Measurements from ENCODE around the gene USP32. TPM values are rescaled to one million over a fixed set of nuclear protein-coding genes. Genes with fewer than 3 reads are reported as not detected.
"Not testable (repeated sequence)": the region's sequence is repeated elsewhere in the genome, so short reads cannot be mapped to it uniquely, and the experiment has no call there.

Gene USP32, protein sequence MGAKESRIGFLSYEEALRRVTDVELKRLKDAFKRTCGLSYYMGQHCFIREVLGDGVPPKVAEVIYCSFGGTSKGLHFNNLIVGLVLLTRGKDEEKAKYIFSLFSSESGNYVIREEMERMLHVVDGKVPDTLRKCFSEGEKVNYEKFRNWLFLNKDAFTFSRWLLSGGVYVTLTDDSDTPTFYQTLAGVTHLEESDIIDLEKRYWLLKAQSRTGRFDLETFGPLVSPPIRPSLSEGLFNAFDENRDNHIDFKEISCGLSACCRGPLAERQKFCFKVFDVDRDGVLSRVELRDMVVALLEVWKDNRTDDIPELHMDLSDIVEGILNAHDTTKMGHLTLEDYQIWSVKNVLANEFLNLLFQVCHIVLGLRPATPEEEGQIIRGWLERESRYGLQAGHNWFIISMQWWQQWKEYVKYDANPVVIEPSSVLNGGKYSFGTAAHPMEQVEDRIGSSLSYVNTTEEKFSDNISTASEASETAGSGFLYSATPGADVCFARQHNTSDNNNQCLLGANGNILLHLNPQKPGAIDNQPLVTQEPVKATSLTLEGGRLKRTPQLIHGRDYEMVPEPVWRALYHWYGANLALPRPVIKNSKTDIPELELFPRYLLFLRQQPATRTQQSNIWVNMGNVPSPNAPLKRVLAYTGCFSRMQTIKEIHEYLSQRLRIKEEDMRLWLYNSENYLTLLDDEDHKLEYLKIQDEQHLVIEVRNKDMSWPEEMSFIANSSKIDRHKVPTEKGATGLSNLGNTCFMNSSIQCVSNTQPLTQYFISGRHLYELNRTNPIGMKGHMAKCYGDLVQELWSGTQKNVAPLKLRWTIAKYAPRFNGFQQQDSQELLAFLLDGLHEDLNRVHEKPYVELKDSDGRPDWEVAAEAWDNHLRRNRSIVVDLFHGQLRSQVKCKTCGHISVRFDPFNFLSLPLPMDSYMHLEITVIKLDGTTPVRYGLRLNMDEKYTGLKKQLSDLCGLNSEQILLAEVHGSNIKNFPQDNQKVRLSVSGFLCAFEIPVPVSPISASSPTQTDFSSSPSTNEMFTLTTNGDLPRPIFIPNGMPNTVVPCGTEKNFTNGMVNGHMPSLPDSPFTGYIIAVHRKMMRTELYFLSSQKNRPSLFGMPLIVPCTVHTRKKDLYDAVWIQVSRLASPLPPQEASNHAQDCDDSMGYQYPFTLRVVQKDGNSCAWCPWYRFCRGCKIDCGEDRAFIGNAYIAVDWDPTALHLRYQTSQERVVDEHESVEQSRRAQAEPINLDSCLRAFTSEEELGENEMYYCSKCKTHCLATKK (N-terminal part only)
- total RNA-seq, result 10 to 100 TPM; 20.1 to 22.0 (median 20.9) TPM

DNA sequence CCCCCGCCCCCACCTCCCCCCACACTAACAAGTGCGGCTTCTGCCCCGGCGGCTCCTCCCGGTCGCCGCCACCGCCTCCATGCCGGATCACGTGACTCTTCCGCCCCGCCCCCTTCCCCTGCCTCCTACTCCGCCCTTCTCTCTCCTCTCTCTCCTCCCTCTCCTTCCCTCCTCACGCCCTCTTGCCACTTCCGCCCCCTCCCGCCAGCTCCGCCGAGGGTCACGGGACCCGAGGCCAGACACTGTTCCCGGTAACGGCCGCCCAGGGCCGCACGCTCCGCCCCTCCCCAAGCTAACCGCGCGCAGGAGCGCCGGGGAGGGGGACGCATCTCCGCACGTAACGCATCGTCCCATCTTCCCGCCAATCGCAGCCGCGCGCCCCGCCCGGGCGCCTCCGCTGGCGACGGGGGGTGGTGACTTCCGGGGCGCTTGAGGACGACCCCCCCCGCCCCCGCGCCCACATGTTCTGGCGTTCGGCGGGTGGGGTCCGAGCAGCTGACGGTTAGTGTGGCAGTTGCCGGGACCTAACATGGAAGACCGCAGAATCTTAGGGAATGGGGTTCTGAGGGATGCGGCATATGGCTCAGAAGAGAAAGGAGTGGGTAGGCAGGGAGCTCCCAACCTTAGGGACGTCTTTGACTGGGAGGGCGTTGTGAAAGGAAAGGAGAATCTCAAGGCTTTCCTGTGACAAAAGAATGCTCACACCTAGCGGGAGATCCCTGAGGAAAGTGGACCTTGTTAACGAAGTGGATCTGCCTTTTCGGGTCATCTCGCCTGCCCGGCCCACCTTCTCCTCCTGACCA lies at the start of gene USP32:
Gene USP32, minus strand, starts transcription at position 92 of the 803 bp plus-strand sequence. CDS start 194 bp downstream, outside the sequence.
- H3K9me3 Mint-ChIP-seq, result no peaks in the 10 kb centered on the region
- H3K36me3 Mint-ChIP-seq (ENCODE audit: insufficient read depth), result no peaks in the 10 kb centered on the region
- H3K4me1 Mint-ChIP-seq (ENCODE audit: low read depth), result peaks cover 40% of the 10 kb centered on the region
- H3K27me3 Mint-ChIP-seq (ENCODE audit: low read depth), result no peaks in the 10 kb centered on the region
- peak within 1 kb of the TSS; percentile 97 for H3K4me3 Mint-ChIP-seq
- ATAC-seq (peak; percentile 94 to 95), DNase-seq (peak; percentile 98)

DNA sequence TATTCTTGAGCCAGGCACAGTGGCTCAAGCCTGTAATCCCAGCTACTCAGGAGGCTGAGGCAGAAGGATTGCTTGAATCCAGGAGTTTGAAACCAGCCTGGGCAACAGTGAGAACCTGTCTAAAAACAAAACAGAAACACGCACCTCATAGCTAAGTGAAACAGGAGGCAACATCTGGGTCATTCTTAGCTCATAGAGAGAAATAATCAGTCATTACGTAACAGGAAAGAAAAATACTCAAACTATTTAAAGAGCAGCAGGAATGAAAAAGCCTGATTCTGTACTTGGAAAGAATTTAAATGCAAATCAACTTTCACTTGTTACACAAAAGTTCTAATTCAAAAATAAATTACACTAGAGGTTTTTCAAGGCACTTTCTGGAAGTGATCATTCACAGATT lies 47.6 kb upstream of the USP32 start:
- no peaks in the 10 kb centered on the region for H3K4me1 Mint-ChIP-seq (ENCODE audit: low read depth)
- ATAC-seq (no peak), DNase-seq (no peak)
- H3K27me3 Mint-ChIP-seq (ENCODE audit: low read depth), result peaks cover 8% of the 10 kb centered on the region
- no peaks in the 10 kb centered on the region for H3K9me3 Mint-ChIP-seq
- no peaks in the 10 kb centered on the region for H3K36me3 Mint-ChIP-seq (ENCODE audit: insufficient read depth)
- H3K4me3 Mint-ChIP-seq, result no peak overlapping the region

DNA sequence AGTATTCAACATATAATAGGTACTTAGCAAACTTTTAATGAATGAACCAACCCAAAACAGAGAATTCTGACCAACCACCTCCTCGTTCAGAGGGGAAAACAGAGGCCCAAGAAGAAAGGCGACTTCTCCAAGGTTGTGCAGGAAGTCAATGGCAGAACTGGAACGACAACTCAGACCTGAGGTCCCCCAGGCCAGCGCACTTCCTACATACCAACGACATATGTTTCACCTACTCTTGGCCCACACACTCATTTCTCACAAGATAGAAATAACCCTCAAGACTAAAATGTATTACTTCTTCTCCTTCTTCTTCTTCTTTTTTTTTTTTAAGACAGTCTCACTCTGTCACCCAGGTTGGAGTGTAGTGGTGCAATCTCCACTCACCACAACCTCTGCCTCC lies 44.7 kb upstream of the USP32 start:
- Mint-ChIP-seq H3K36me3 (ENCODE audit: insufficient read depth) (peaks cover under 1% of the 10 kb centered on the region), H3K9me3 (no peaks in the 10 kb centered on the region), H3K4me1 (ENCODE audit: low read depth) (no peaks in the 10 kb centered on the region), H3K4me3 (no peak overlapping the region), H3K27me3 (ENCODE audit: low read depth) (peaks cover 8% of the 10 kb centered on the region)
- DNase-seq (no peak), ATAC-seq (no peak)

DNA sequence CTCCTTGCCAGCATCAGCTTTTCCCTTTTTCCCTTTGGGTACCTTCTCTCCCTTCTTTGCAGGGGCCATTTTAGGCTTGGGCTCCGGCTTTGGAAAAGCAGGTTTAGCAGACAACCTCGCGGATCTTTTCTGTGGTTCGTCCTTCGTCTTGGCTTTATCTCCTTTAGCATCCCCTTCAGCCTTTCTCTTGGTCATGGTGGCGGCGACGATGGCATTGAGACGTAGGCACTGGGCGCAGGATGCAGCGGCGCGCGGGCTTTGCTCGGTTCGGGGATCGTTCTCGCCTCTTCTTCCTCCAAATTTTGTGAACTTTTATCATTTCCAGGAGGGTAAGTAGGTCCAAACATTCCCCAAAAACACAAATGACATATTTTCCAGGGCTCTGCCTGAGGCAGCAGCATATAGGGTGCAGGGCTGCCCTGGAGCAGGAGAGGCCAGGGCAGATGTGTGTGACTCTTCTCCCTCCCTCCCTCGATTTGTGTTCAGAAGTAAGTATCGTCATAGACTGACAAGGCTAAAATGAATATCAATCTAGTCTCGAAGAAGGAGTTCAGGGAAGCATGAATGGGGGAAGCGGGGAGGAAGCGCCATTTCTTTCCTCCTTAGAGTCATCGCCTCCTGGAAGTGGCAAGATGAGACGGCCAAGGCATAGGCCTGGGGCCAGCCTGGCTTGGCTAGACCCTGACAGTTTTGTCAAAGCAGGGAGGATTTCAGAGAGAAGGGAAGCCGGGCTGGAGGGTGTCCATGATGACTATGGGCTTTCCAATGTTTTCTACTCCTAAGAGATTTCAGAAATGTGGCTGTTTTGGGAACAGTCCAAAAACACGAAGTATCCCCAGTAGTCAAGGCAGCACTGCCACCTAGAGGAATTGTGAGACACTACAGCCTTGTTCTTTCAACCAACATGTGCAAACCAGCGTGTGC lies 43.6 kb upstream of the USP32 start:
- H3K9me3 Mint-ChIP-seq, result no peaks in the 10 kb centered on the region
- peaks cover 1% of the 10 kb centered on the region for H3K36me3 Mint-ChIP-seq (ENCODE audit: insufficient read depth)
- no peaks in the 10 kb centered on the region for H3K4me1 Mint-ChIP-seq (ENCODE audit: low read depth)
- no peak overlapping the region for H3K4me3 Mint-ChIP-seq
- peak; percentile 52 for DNase-seq
- peaks cover 8% of the 10 kb centered on the region for H3K27me3 Mint-ChIP-seq (ENCODE audit: low read depth)
- peak; percentile 48 to 65 for ATAC-seq

DNA sequence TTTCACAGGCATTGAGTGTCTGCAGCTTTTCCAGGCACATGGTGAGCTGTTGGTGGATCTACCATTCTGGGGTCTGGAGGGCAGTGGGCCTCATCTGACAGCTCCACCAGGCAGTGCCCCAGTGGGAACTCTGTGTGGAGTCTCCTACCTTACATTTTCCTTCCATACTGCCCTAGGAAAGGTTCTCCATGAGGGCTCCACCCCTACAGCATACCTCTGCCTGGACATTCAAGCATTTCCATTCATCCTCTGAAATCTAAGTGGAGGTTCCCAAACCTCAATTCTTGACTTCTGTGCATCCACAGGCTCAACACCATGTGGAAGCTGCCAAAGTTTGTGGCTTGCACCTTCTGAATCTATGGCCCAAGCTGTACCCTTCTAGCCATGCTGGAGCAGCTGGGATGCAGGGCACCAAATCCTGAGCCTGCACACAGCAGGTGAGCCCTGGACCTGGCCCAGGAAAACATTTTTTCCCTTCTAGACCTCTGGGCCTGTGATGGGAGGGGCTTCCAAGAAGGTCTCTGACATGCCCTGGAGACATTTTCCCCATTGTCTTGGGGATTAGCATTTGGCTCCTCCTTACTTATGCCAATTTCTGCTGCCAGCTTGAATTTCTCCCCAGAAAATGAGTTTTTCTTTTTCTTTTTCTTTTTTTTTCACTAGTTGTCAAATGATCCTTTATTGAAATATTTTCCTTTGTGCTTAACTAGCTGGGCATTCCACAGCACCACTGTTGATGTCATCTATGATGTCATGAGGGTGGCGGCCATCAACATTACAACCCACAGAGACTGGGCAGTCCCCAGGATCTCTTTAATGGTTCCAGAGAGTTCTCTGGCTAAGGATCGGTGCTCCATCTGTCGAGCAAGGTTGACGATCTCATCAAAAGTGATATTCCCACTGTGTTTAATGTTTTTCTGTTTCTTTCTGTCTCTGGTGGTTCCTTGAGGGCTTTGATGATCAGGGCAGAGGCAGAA lies 41.4 kb upstream of the USP32 start:
- DNase-seq; H3K27me3 Mint-ChIP-seq (ENCODE audit: low read depth); H3K36me3 Mint-ChIP-seq (ENCODE audit: insufficient read depth); ATAC-seq; H3K9me3 Mint-ChIP-seq; H3K4me1 Mint-ChIP-seq (ENCODE audit: low read depth); H3K4me3 Mint-ChIP-seq: not testable (repeated sequence)

DNA sequence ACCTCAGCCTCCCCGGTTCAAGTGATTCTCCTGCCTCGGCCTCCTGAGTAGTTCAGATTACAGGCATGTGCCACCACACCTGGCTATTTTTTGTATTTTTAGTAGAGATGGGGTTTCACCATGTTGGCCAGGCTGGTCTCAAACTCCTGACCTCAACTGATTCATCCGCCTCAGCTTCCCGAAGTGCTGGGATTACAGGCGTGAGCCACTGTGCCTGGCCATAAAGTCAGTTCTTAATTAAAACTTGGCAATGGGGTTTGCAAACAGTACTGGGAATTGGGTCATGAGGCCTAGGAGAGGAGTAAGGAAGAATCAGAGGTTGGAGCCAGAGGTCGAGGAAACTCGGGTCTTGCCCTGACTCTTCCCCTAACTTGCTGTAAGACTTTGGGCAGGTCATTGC lies 38.6 kb upstream of the USP32 start:
- not testable (repeated sequence) for H3K4me3 Mint-ChIP-seq; DNase-seq; H3K27me3 Mint-ChIP-seq (ENCODE audit: low read depth); ATAC-seq; H3K4me1 Mint-ChIP-seq (ENCODE audit: low read depth); H3K9me3 Mint-ChIP-seq; H3K36me3 Mint-ChIP-seq (ENCODE audit: insufficient read depth)

DNA sequence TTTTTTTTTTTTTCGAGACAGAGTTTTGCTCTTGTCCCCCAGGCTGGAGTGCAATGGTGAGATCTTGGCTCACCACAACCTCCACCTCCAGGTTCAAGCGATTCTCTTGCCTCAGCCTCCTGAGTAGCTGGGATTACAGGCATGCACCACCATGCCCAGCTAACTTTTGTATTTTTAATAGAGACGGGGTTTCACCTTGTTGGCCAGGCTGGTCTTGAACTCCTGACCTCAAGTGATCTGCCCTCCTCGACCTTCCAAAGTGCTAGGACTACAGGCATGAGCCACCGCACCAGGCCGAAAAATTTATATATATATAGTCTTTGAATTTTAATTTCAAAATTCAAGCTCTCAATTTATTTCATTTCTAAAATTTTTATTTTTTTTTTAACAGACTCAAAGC lies 36.6 kb upstream of the USP32 start:
- not testable (repeated sequence) for DNase-seq; H3K27me3 Mint-ChIP-seq (ENCODE audit: low read depth); H3K4me3 Mint-ChIP-seq; H3K4me1 Mint-ChIP-seq (ENCODE audit: low read depth); H3K36me3 Mint-ChIP-seq (ENCODE audit: insufficient read depth); ATAC-seq; H3K9me3 Mint-ChIP-seq

DNA sequence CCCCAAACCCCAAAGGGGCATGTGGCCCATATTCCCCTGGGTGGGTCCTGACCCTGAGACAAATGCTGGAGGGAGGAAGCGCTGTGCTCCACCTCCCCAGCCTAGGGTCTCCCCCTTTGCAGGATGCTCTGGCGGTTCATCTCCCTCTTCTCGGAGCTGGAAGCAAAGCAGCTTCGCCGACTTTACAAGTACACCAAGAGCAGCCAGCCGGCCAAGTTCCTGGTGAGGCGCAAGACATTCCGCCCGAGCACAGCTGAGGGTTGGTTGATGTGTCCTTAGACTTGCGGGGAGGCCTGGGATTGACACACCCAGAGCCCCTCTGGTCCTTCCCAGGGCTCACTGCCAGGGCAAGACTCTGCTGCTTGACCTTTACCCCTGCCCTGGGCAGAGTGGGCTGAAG lies 34.7 kb upstream of the USP32 start:
- no peak overlapping the region for H3K4me3 Mint-ChIP-seq
- ATAC-seq (no peak), DNase-seq (no peak)
- H3K9me3 Mint-ChIP-seq, result no peaks in the 10 kb centered on the region
- H3K36me3 Mint-ChIP-seq (ENCODE audit: insufficient read depth), result peaks cover under 1% of the 10 kb centered on the region
- H3K27me3 Mint-ChIP-seq (ENCODE audit: low read depth), result no peaks in the 10 kb centered on the region
- peaks cover 1% of the 10 kb centered on the region for H3K4me1 Mint-ChIP-seq (ENCODE audit: low read depth)

DNA sequence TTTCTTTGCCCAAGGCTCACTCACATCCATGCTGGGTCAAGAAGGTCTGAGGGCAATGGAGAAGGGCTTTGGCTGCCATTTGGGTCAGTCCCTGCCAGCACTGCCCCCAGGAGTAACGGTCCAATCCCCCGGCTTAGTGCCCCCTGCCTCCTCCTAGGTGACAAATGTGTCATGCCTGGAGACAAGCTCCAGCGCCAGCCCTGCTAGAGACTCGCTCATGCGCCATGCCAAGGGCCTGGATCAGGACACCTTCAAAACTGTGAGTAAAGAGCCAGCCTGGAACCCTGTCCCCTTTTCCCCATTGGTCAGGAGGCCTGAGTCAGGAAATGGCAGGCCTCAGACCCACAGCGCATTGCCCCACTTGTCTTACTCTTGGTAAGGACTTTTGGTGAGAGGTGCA lies 33.7 kb upstream of the USP32 start:
- H3K36me3 Mint-ChIP-seq (ENCODE audit: insufficient read depth), result no peaks in the 10 kb centered on the region
- H3K4me3 Mint-ChIP-seq, result no peak overlapping the region
- no peaks in the 10 kb centered on the region for H3K27me3 Mint-ChIP-seq (ENCODE audit: low read depth)
- H3K9me3 Mint-ChIP-seq, result no peaks in the 10 kb centered on the region
- peaks cover 5% of the 10 kb centered on the region for H3K4me1 Mint-ChIP-seq (ENCODE audit: low read depth)
- ATAC-seq (no peak), DNase-seq (no peak)

DNA sequence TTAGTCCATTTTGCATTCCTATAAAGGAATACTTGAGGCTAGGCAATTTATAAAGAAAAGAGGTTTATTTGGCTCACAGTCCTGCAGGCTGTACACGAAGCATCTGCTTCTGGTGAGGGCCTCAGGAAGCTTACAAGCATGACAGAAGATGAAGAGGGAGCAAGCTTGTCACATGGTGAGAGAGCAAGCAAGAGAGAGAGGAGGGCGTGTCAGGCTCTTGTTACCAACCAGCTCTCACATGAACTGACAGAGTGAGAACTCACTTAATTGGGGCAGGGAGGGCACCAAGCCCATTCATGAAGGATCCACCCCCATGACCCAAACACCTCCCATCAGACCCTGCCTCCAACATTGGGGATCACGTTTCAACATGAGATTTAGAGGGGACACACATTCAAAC lies 31.9 kb upstream of the USP32 start:
- Mint-ChIP-seq H3K36me3 (ENCODE audit: insufficient read depth) (no peaks in the 10 kb centered on the region), H3K9me3 (no peaks in the 10 kb centered on the region), H3K4me3 (no peak overlapping the region), H3K4me1 (ENCODE audit: low read depth) (peaks cover 6% of the 10 kb centered on the region), H3K27me3 (ENCODE audit: low read depth) (no peaks in the 10 kb centered on the region)
- DNase-seq (no peak), ATAC-seq (no peak)

DNA sequence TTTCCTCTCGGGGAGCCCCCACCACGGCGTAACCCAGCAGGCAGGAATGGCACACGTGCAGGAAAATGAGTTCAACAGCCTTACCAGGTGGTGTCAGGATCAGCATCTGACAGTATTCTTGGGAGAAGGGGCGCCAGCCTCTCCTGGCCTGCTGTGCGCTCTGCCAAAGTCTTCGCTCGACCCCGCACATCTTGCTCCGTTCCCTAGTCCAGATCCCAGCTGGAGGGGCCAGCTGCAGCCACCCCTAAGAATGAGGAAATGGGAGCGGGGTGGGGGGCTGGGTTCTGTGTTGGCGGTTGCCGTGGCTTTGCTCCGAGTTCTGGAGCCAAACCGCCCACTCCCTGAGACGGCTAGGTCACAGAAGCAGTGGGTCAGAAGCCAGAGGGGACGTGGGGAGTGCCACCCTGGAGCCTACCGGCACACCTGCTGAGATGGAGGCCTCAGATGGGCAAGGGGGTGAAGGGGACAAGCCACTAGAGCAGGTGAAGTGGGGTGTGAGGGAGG lies 30.3 kb upstream of the USP32 start, which contains the start of gene CHCT1:
Gene CHCT1, plus strand, starts transcription at position 328 of the 504 bp plus-strand sequence. Its CDS starts 104 bp downstream, at position 432.
- DNase-seq (no peak), ATAC-seq (no peak)
- peaks cover 6% of the 10 kb centered on the region for H3K4me1 Mint-ChIP-seq (ENCODE audit: low read depth)
- no peaks in the 10 kb centered on the region for H3K27me3 Mint-ChIP-seq (ENCODE audit: low read depth)
- H3K9me3 Mint-ChIP-seq, result no peaks in the 10 kb centered on the region
- peak within 1 kb of the TSS; percentile 83 for H3K4me3 Mint-ChIP-seq
- no peaks in the 10 kb centered on the region for H3K36me3 Mint-ChIP-seq (ENCODE audit: insufficient read depth)

Measured in activated T-cell treated with anti-CD3 and anti-CD28 coated beads, Interleukin-2, amount 50 U/mL, for 4 hours (primary cell).